Amygdala (tissue), 56 donors: Measurements from ENCODE around the gene RHOD.

Source experiments
- DNase-seq, 56 donors: peaks; one replicate each; lab custom pipeline; 2025; lab: John Stamatoyannopoulos, UW

Gene RHOD

GRCh38 chr11:67056267-67057204 is at the start of gene RHOD:
RHOD (plus strand) TSS chr11:67056847; CDS start chr11:67056903, 56 bp downstream.
- no peak for DNase-seq

- no peak for DNase-seq
These were observed 49.5 kb upstream of the RHOD start for GRCh38 chr11:67007126-67007525.

DNA sequence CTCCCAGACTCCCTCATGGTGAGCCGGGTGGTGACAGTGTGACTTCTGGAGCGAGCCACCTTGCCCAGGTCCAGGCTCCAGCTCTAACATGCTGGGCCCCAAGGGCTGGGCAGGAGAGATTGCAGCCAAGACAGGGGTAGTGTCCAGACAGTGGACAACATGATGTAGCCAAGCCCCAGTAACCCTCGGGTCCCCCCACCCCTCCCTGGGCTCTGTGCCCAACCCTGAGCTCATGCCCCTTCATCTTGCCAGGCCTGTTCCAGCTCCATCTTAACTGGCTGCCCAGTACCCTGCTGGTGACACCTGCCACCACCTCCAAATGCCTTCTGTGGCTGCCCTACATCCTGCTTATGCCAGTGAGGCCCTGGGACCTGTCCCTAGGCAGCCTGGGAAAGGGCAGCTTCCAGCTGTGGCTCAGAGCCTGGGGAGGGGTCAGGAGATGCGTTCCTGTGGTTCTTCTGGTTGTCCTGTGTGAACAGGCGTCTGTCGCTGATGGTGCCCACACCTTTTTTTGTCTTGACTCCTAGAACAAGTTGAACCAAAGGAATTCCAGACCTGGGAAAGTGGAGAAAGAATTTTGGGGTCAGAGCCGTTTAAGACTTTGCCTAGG is 46.2 kb upstream of the RHOD start:
- no peak for DNase-seq

GRCh38 chr11:67013511-67014045 is 43.1 kb upstream of the RHOD start:
- DNase-seq: no peak

GRCh38 chr11:67014343-67014742 is 42.3 kb upstream of the RHOD start:
- DNase-seq: no peak

DNA sequence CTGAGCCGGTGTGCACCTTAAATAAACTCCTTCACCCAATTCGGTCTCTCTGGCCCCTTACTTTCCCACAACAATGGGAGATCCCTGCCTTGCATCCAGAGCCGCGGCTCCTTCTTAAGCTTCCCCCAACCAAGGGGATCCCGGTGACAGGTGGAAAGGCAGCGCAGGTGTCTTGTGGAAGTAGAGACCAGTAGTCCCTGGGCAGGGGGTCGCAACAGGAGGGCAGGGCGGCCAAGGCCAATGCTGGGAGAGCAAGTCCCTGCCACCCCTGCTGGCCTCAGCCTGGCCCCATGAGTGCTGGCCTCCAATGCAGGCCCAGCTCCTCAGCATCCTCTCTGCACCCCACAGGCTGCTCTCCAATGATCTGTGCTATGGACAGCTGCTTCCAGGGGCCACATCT is 41.6 kb upstream of the RHOD start:
- DNase-seq: no peak

GRCh38 chr11:67016550-67016949 is 40.1 kb upstream of the RHOD start:
- no peak for DNase-seq

DNA sequence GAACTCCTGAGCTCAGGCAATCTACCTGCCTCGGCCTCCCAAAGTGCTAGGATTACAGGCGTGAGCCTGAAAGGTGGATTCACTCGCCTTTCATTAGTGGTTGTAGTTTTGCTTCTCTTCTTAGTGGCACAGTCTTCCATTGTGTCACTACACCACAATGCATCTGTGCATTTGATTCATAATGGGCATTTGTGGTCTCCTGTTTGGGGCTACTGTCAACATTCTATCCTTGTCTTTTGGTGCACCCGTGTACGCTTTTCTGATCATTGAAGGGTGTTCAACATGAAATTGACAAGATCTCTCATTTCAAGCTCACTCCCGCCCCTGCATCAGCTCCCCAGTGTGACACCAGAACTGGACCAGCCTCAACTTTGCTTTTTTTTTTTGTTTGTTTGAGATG is 35.7 kb upstream of the RHOD start:
- no peak for DNase-seq

DNA sequence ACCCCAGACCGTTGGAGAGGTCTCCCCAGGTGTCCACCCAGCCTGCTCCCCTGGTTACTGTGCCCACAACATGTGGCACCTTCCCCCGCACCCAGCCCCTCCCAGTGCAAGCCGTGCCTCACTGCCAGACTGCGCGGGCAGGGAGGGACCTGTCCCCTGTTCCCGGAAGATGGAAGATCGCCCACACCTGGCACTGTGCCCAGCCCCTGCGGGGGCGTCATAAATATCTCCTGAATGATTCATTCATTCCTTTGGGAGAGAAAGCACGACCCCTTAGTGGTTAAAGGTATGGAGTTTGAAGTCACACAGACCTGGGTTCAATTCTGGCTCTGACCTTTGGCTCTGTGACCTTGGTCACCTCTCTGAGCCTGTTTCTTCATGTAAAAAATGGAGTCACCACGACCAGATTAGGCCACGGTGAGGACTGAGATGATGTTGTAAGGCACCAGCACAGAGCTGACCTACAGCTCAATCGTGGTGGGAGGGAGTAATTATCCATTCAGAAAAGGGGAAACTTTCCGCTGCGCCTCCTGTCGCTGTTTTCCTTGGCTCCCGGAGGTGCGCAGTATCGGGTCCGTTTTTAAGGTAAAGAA is 34.2 kb upstream of the RHOD start:
- DNase-seq: peak in 33 of 56 donors; percentile 11 to 71 (median 40)

DNA sequence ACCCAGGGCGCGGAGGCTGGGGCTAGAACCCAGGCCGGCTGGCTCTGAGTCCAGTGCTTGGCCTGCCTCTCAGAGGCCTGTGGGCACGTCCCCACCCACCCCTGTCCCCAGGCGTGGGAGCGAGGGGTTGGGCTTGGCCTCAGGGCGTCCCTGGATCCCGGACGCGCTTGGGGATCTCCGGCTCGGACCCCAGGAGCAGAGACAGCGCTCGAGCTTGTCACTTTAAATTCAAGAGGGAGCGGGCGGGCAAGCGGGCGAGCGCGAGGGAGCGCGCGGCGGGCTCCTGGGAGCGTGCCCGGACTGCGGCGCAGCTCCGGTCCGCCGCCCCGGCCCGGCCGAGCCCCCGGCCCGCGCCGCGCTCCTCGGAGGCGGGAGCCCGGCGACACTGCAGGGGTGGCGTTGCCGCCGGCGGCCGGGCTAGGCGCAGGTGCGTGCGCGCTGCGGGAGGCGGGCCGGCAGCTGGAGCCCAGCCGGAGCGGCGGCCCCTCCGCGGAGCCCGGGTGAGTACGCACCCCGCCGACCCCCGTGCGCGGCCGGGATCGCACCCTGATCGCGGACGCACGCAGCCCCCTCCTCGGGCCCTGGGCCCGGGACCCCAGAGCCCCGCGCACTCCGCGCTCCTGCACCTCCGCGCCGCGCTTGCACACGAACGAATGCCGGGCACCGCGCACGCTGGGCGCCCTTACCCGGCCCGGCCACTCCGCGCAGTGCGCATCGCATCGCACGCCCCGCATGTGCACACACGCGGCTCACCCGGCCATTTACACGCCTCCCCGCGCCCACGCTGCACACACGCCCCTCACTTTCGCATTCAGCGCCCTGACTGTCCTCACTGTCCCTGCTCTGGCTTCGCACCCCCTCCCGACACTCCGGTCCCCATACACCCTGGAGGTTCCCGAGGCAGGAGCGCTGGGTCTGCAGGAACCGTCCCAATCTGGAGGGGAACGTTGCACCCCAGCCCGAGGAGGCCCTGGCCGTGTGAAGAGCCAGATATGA is 33.4 kb upstream of the RHOD start, which contains the start of gene SYT12:
TSS of gene SYT12 (plus strand) at position 174 of the 996 bp plus-strand sequence. CDS start 7,011 bp downstream, outside the sequence.
- DNase-seq: peak in 16 of 56 donors; percentile 4 to 45 (median 20)

DNA sequence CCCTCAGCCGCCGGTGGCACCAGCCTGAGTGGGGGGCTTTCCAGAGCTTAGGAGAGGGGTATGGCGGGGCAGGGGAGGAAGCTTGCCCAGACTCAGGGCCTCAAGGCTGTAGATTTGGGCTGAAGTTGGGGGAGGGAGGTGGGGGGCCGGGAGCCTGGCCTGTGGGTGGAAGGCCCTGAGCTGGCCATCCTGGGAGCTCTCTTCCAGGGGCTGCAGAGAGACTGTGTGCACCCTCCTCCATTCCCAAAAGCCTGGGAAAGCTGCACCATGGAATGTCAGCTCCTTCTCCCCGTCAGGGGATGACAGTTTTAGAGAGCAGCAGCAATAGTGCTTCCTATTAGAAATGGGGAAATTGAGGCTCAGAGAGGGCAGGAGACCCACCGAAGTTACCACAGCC is 32.7 kb upstream of the RHOD start:
- no peak for DNase-seq

DNA sequence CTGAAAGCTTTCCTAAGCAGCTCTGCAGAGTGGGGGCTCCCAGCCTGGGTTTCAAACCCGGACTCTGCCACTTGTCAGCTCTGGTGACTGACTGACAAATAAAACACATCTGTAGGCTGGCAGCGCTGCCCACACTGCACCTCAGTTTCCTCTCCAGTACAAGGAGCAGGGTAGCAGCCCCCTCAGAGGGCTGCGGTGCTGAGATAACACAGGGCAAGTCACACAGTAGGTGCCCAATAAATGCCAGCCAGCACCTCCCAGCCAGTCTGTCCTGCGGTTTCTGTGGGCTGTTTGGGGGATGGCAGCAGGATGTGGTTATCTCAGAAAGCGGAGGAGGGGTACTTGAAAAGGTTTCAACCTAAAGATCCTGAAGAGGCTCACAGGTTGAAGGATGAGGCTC is 32.2 kb upstream of the RHOD start:
- DNase-seq: no peak

GRCh38 chr11:67024966-67025365 is 31.7 kb upstream of the RHOD start:
- DNase-seq: no peak

- DNase-seq: no peak
These were observed 30.9 kb upstream of the RHOD start for GRCh38 chr11:67025750-67026149.

DNA sequence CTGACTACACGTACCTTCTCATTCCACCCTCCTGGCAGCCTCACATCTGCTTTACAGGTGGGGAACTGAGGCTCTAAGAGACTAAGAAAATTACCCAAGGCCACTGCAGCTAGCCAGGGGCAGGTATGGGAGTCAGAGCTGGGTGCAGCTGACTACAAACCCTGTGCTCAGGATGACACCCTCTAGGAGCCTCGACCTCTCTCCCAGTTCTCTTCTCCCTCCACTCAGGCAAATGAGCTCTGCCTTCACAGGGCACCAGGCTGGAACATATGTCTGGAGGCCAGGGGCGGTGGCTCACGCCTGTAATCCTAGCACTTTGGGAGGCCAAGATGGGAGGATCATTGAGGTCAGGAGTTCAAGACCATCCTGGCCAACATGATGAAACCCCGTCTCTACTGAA is 29.7 kb upstream of the RHOD start:
- no peak for DNase-seq

DNA sequence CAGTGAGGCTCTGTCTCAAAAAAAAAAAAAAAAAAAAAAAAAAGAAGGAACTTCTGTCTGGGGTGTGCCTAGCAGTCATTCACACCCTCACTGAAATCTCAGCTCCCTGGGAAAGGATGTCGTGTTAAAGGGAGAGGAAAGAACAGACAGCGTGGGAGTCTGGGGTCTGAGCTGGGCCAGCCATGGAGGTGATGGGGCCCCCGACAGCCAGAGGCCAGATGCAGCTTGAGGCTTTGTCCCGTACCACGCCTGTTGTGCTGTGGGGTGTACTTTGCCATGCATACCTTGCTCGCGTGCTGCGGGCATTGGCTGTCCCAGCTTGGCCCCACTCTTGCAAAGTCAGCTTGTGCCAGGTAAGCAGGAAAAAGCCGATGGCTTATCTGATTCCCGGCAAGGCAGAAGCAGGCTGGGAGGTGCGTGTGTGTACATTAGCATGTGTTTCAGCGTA is 29.1 kb upstream of the RHOD start:
- DNase-seq: no peak

DNA sequence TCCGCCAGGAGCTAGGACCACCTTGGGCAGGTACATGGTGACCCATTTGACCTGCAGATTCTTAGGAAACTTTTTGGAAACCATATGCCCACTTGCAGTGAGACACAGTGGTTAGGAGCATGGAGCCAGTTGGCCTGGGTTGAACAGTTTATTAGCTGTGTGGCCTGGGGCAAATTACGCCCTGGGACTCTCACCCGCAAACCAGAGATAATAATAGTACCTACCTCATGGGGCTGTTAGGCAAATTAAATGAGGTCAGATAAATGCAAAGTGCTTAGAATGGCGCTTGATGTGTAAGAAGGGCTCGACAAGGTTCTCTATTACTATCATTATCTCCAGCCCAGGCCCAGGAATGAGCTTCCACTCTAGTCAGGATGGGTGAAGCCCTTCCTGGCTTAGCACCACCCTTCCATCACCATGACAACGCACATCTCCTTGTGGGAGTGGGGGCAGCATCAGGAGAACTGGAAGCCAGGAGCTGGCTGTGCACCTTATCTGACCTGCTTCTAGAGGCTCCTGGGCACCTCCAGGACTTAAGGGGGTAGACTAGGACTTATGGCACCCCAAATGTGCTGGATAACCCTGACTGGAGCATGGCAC is 28.6 kb upstream of the RHOD start:
- no peak for DNase-seq

DNA sequence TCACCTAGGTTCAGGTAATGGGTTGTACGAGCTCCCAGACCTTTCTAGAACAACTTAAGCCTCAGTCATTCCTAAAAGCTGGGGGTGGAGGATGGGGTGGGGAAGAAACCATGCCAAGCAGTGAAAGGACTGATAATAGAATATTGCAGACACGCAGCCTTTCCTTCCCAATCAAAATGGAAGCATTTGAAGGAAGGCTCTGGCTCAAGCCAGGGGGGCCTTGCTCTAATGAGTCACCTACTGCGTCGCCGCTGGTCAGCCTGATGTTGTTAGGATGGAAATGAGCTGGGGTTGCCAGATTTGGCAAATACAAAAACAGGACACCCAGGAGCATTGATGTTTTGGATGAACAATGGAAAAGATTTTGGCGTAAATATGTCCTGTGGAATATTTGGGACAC is 27.5 kb upstream of the RHOD start:
- no peak for DNase-seq

DNA sequence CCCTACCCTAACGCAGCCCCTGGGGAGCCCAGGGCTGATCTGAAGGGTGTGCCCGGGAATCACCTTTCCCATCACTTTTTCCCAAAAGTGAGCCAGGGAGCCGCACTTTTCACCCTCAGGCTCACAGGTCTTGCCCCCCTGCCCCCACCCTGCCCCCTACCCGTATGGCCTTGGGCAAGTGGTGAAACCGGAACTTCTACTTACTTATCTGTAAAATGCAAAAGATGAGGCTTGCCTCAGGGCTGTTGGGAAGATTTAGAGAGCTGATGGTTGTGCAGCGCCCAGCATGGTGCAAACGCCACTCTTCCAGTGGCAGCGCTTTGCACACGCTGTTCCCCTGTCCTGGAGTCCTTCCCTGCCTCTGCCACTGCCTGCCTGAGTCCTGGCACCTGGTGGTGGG is 25.7 kb upstream of the RHOD start:
- DNase-seq: no peak
